GM18951 (cell line): ENCODE data around the gene DAP3.
"Not testable (repeated sequence)": the region's sequence is repeated elsewhere in the genome, so short reads cannot be mapped to it uniquely, and the experiment has no call there.

Source experiments
- POLR2A ChIP-seq: IDR thresholded peaks from 4 replicates; pipeline ENCODE4 v1.6.1; 2011; ENCODE audit warnings: mild to moderate bottlenecking; ENCODE audit not compliant: insufficient read length, insufficient read depth; ENCODE audit errors: extremely low read depth
- in situ Hi-C: fragments of 300-500 bp; cut with MboI; formaldehyde crosslinking; loops from one replicate; pipeline ENCODE4 v1.12.0; 2022; ENCODE audit warnings: low sequenced_read_pairs, mixed read lengths, inconsistent platforms; ENCODE audit not compliant: unreplicated experiment

The DAP3 gene

DNA sequence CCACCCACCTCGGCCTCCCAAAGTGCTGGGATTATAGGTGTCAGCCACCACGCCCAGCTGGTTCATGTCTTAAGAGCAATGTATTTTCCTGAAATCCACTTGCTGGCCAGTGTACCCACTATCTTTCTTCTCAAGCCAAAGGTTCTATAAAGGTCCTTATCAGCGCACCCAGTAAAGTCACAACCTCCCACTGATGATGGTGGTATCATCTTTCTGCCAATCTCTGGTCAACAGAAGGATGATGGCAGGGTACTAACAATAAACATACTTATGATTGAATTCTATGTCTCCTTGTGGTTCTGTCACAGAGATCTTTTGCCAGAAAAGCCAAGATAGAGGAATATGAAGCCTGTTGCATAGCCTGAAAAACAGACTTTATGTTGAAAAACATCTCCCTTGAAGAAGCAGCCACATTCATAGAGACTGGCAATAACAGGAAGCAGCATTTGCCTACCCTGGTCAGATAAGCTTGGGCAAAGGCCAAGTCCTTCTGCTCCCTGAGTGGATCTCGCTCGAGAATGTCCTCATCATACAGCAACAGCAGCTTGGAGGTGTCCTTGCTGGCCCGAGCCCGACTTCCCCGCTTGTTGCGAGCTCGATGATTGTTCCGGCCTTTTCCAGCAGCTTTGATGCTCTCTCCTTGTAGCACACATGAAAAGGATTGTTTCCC is 73.0 kb downstream of the DAP3 start:
- in situ Hi-C loops, result no loop called here
- TF ChIP-seq POLR2A, result no peak

- in situ Hi-C loops, result not testable (repeated sequence)
These were observed 74.4 kb downstream of the DAP3 start for GRCh38 chr1:155763090-155763815.

DNA sequence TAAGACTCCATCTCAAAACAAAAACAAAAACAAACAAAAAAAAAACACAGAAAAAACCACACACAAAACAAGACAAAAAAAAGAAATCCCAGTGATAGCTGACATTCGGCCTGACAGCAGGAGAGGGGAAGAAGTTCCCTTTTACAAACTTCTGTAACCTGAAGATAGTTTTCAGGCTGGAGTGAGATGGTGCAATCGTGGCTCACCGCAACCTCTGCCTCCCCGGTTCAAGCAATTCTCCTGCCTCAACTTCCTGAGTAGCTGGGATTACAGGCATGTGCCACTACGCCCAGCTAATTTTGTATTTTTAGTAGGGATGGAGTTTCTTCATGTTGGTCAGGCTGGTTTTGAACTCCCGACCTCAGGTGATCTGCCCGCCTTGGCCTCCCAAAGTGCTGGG is 75.1 kb downstream of the DAP3 start:
- in situ Hi-C loops, result not testable (repeated sequence)

GRCh38 chr1:155767399-155767989 is 78.6 kb downstream of the DAP3 start:
- in situ Hi-C loops, result not testable (repeated sequence)

DNA sequence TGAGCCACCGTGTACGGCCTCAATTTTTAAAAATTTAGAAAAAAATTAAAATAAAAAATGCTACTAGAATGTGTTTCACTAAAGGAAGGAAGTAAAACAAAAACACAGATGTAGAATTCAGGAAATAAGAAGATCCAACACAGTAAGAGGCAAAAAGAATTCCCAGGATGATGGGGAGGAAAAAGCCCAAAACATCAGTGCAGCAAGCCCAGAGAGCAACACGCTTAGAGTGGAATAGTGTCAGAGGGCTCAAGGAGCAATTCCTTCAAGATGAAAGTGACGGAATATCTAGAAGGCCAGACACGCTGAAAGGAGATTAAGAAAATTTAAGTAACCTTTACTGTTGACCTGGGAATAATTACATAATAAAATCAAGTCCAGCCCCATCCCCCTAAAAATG is 80.4 kb downstream of the DAP3 start:
- in situ Hi-C loops, result no loop called here
- no peak for TF ChIP-seq POLR2A

GRCh38 chr1:155773221-155773620 is 84.3 kb downstream of the DAP3 start:
- TF ChIP-seq POLR2A, result no peak
- in situ Hi-C loops, result no loop called here

- no peak for TF ChIP-seq POLR2A
- in situ Hi-C loops, result no loop called here
These were observed 87.5 kb downstream of the DAP3 start for GRCh38 chr1:155776414-155776813.

DNA sequence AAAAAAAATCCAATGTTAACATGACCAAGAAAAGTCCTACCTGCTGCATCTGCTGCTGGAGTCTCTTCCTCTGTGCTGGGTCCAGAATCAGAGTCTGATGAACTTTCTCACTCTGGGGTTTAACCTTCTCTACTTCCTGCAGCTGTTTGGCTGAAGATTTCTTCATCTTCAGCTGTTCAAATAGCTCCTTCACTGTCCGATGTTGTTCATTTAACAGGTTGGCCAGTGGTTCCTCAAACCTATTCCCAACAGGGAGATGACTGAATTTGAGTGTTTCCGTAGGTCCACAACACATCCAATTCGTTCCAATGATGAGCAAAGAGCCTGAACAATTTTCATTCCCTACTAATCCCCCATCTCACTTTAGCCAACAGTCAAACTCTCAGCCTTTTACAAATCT is 88.7 kb downstream of the DAP3 start:
- in situ Hi-C loops, result no loop called here
- no peak for TF ChIP-seq POLR2A
